D721Med (cell line): ENCODE measurements around the gene ZNF444.
"Not testable (repeated sequence)": the region's sequence is repeated elsewhere in the genome, so short reads cannot be mapped to it uniquely, and the experiment has no call there.

Experiments
- DNase-seq: peaks from one replicate; pipeline ENCODE4 v3.0.0; 2011; ENCODE audit warnings: low spot score; ENCODE audit not compliant: insufficient read length
- FAIRE-seq: peaks from 2 replicates; lab custom pipeline; 2011; peaks lifted over from hg19 to GRCh38; lab: Jason Lieb, UNC
- CTCF ChIP-seq: IDR thresholded peaks from 2 replicates; pipeline ENCODE4 v1.5.1; 2012; ENCODE audit warnings: mild to moderate bottlenecking, control low read depth; ENCODE audit not compliant: insufficient read depth; ENCODE audit errors: missing control alignments

ZNF444 gene

DNA sequence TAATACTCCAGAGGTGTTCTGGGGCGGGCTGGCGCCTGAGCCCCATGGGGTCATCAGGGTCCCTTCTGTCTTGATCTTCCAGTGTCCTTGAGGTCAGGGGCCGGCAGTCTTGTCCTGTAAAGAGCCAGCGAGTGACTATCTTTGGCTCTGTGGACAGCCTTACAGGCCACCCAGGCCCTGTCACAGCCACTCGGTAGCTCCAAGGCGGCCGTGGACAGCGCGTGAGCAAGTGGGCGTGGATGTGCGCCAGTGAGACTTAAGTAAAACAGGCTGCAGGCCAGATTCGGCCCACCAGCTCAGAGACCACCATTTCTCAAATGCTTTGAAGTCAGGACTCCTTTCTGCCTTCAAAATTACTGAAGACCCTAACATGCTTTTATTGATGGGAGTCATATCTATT is 3.7 kb downstream of the ZNF444 start:
- DNase-seq (no peak), FAIRE-seq (no peak)
- TF ChIP-seq CTCF, result no peak

DNA sequence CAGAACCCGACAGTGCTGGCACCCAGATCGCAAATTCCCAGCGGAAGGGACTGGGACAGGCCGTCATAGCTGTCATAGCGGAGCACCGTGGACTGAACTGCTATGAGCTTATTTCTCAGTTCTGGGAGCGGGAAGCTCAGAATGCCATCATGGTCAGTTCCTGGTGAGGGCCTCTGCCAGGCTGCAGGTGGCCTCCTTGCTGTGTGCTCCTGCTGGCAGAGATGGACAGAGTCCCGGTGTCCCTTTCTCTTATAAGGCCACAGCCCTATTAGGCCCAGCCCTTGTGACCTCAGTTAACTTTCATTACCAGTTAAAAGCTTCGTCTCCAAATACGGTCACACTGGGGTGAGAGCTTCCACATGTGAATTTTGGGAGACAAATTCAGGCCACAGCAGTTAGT is 4.6 kb downstream of the ZNF444 start:
- FAIRE-seq (no peak), DNase-seq (no peak)
- no peak for TF ChIP-seq CTCF

- FAIRE-seq, result no peak
- no peak for TF ChIP-seq CTCF
- DNase-seq, result no peak
Observed at GRCh38 chr19:56146904-56147303, 5.8 kb downstream of the ZNF444 start.

DNA sequence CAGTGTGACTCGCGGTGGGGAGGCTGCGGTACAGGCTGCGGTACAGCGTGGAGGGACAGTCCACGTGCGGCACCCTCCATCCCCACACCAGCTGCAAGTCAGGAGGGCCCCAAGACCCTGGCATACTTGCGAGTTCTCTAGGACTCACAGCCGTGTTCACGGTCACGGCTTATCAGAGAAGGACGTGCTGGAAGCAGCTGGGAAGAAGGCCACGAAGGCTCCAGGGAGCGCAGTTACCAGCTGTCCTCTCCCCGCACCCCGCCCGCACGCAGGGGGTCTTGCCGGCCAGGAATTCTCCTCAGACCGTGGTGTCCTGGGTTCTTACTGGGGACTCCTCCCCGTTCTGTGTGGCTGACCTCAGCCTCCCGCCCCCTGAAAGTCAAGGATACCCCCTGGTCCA is 6.2 kb downstream of the ZNF444 start:
- no peak for FAIRE-seq
- TF ChIP-seq CTCF, result no peak
- DNase-seq, result no peak

GRCh38 chr19:56148096-56148495 is 7.0 kb downstream of the ZNF444 start:
- TF ChIP-seq CTCF, result no peak
- no peak for FAIRE-seq

DNA sequence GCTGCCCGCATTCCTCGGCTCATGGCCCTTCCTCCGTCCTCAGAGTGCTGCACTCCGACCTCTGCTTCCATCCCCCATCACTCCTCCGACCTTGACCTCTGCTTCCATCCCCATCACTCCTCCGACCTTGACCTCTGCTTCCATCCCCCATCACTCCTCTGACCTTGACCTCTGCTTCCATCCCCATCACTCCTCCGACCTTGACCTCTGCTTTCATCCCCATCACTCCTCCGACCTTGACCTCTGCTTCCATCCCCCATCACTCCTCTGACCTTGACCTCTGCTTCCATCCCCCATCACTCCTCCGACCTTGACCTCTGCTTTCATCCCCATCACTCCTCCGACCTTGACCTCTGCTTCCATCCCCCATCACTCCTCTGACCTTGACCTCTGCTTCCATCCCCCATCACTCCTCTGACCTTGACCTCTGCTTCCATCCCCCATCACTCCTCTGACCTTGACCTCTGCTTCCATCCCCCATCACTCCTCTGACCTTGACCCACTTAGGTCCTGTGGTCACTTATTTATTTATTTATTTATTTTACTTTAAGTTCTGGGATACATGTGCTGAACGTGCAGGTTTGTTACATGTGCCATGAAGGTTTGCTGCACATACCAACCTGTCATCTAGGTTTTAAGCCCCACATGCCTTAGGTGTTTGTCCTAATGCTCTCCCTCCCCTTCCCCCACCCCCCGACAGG is 8.0 kb downstream of the ZNF444 start:
- DNase-seq, FAIRE-seq: not testable (repeated sequence)

More at GRCh38 chr19:56148096-56148495, 7.0 kb downstream of the ZNF444 start:
- DNase-seq, result no peak

DNA sequence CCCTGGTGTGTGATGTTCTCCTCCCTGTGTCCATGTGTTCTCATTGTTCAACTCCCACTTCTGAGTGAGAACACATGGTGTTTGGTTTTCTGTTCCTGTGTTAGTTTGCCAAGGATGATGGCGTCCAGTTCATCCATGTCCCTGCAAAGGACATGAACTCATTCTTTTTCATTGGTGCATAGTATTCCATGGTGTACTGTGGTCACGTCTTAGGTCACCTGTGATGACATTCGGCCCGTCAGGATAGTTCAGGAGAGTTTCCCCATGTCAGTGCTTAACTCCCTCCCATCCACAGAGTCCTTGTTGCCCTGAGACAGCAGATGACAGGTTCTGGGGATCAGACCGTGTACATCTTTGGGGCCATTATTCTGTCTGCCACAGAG is 8.6 kb downstream of the ZNF444 start:
- no peak for FAIRE-seq
- TF ChIP-seq CTCF, result no peak
- DNase-seq, result no peak
